SHP77 (cell line): Measurements from ENCODE around the gene RMI1.
"Not testable (repeated sequence)": the region's sequence is repeated elsewhere in the genome, so short reads cannot be mapped to it uniquely, and the experiment has no call there.

ENCODE experiments used
- DNase-seq, 2 experiments: peaks; one replicate each; lab custom pipeline; 2025; lab: John Stamatoyannopoulos, UW

RMI1 gene

DNA sequence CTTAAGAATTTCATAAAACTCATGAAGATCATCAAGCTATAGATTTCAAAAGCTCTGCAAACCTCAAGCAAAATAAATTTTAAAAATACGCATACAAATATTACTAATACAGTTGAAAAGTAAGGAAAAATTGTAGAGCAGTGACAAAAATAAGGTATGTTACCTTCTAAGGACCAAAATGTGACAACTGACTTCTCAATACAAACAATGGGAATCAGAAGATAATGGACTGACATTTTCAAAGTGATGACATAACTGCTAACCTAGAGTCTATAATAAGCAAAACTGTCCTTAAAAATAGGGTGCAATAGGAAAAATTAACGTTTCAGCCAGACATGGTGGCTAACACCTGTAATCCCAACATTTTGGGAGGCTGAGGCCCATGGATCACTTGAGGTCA, 27.1 kb downstream of the RMI1 start:
- no peak for DNase-seq

DNA sequence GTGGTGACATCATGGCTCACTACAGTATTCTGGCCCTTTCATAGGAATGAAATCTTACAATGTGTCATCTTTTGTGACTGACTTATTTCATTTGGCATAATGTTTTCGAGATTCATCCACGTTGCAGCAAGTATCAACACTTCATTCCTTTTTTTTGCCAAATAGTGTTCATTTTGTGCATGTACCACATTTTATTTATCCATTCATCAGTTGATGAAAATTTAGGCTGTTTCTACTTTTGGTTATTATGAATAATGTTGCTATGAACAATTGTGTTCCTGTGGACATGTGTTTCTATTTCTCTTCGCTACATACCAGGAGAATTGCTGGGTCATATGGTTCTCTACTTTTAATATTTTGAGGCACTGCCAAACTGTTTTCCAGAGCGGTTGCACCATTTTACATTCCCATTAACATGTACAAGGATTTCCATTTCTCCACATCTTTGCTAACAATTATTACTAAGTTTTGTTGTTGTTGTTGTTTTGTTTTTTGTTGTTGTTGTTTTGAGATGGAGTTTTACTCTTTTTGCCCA, 43.5 kb downstream of the RMI1 start:
- DNase-seq, result no peak

DNA sequence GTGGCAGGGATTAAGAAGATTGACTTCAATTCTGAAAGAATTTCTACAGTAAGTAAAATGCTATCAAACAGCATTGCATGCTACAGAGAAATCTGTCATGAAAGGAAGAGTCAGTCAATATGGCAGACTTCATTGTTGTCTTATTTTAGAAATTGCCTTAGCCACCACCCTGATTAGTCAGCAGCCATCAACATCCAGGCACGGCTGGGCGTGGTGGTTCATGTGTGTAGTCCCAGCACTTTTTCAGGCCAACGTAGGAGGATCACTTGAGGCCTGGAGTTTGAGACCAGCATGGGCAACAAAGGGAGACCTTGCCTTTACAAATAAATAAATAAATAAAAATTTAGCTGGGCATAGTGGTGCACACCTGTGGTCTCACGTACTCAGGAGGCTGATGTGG, 46.6 kb downstream of the RMI1 start:
- no peak for DNase-seq

DNA sequence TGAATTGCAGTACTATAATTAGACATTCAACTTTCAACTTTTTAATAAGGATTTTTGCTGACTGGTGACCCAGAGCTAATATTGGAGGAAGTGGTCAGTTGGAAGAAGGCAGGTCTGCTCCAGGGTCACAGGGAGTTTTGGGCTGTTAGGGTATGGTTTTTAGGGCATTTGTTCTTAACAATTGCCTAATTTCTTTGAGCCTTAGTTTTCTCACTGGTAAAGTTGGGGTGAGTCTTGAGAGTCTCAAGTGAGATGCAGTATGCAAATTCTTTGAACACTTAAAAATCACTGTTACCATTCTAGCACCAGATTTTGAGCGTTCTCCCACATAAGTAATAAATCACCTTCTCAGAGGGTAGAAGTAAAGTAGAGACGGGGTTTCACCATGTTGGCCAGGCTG, 50.9 kb downstream of the RMI1 start:
- DNase-seq, result no peak

DNA sequence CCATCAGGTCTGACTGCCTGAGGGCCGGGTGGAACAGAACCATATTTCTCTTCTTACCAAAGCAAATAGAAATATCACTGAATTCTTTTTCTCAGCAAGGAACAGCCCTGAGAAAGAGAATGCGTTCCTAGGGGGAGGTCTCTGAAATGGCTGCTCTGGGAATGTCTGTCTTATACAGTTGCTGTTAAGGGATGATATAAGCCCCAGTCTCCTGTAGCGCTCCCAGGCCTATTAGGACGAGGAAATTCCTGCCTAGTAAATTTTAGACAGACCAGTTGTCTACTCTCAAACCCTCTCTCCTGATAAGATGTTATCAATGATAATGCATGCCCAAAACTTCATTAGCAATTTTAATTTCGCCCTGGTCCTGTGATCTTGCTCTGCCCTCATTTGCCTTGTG, 61.3 kb downstream of the RMI1 start:
- not testable (repeated sequence) for DNase-seq

DNA sequence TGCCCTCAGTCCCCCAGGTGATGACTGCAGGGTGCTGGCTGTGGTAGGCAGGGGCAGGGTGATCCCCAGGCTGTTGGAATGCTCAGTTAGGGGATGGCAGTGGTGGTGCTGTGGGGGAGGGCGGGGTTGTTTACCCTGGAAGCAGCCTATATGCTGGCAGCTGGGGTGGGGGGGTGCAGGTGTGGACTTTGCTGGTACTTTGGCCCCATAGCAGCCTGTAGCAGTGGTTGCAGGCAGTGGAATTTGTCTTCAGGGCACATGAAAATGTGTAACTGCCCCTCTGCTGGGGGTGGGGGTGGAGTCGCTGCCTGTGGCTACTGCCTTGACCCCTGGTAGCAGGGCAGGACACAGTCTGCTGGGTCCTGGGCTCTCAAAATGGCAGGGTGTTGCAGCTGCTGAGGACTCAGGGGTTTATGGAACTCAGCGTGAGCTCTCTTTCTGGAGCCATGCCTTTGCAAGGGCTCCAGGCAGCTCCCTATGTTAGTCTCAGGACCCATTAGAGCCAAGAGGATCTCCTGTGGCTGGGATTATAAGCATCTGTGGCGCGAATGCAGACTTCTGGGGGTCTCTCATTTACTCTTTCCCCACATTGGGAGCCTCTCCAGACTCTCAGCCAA, 65.0 kb downstream of the RMI1 start:
- no peak for DNase-seq
